H9 (cell line): ENCODE results near the gene TJP3. TPM values are rescaled to one million over a fixed set of nuclear protein-coding genes. Genes with fewer than 3 reads are reported as not detected.

Experiments
- DNase-seq: peaks from one replicate; pipeline ENCODE4 v3.0.0-alpha.2; 2017
- H2AFZ ChIP-seq: one replicate; pipeline ENCODE4 v1.6.1; 2013; ENCODE audit warnings: mild to moderate bottlenecking, low read length, control low read depth, moderate library complexity
- H2AK5ac ChIP-seq: 2 replicates; pipeline ENCODE4 v1.6.1; 2013; ENCODE audit warnings: low read length, control low read depth, mixed read lengths; ENCODE audit not compliant: insufficient read length
- H2BK120ac ChIP-seq: one replicate; pipeline ENCODE4 v1.6.1; 2013; ENCODE audit warnings: low read depth, mild to moderate bottlenecking, low read length, control low read depth, inconsistent platforms; ENCODE audit not compliant: poor library complexity, severe bottlenecking
- H2BK12ac ChIP-seq: 2 replicates; pipeline ENCODE4 v1.6.1; 2013; ENCODE audit warnings: low read length, control low read depth, mixed read lengths, low read depth; ENCODE audit not compliant: insufficient read length
- H2BK15ac ChIP-seq: 2 replicates; pipeline ENCODE4 v1.6.1; 2013; ENCODE audit warnings: low read depth, low read length, control low read depth
- H2BK20ac ChIP-seq: one replicate; pipeline ENCODE4 v1.6.1; 2013; ENCODE audit warnings: low read depth, mild to moderate bottlenecking, low read length, control low read depth, inconsistent platforms; ENCODE audit not compliant: poor library complexity, severe bottlenecking
- H2BK5ac ChIP-seq: 2 replicates; pipeline ENCODE4 v1.6.1; 2013; ENCODE audit warnings: low read length, control low read depth, mixed read lengths; ENCODE audit not compliant: insufficient read length
- H3K14ac ChIP-seq: 2 replicates; pipeline ENCODE4 v1.6.1; 2013; ENCODE audit warnings: low read length, control low read depth; ENCODE audit not compliant: insufficient read depth
- H3K18ac ChIP-seq: 2 replicates; pipeline ENCODE4 v1.6.1; 2013; ENCODE audit warnings: low read depth, mild to moderate bottlenecking, mixed read lengths, low read length, control low read depth; ENCODE audit not compliant: insufficient read length
- H3K23ac ChIP-seq: 2 replicates; pipeline ENCODE4 v1.6.1; 2013; ENCODE audit warnings: low read length, control low read depth, mixed read lengths, low read depth; ENCODE audit not compliant: insufficient read length
- H3K23me2 ChIP-seq: 2 replicates; pipeline ENCODE4 v1.6.1; 2013; ENCODE audit warnings: low read depth, mild to moderate bottlenecking, mixed read lengths, low read length, control low read depth; ENCODE audit not compliant: insufficient read length, poor library complexity, severe bottlenecking
- H3K27ac ChIP-seq: 2 replicates; pipeline ENCODE4 v1.5.1; 2013; ENCODE audit warnings: low read length, control low read depth, mixed read lengths, low read depth; ENCODE audit not compliant: insufficient read length
- H3K27me3 ChIP-seq: 2 replicates; pipeline ENCODE4 v1.6.1; 2013; ENCODE audit warnings: low read length, control low read depth, inconsistent platforms; ENCODE audit not compliant: insufficient read depth
- H3K4ac ChIP-seq: 2 replicates; pipeline ENCODE4 v1.6.1; 2013; ENCODE audit warnings: low read depth, mild to moderate bottlenecking, control low read depth, inconsistent platforms, low read length, moderate library complexity
- H3K4me1 ChIP-seq: 2 replicates; pipeline ENCODE4 v1.6.1; 2013; ENCODE audit warnings: low read length, control low read depth, inconsistent platforms; ENCODE audit not compliant: insufficient read depth
- H3K4me2 ChIP-seq: 2 replicates; pipeline ENCODE4 v1.6.1; 2013; ENCODE audit warnings: low read length, control low read depth, mixed read lengths; ENCODE audit not compliant: insufficient read length, insufficient read depth
- H3K56ac ChIP-seq: 2 replicates; pipeline ENCODE4 v1.6.1; 2013; ENCODE audit warnings: low read depth, mild to moderate bottlenecking, mixed read lengths, low read length, control low read depth; ENCODE audit not compliant: insufficient read length
- H3K79me1 ChIP-seq: 2 replicates; pipeline ENCODE4 v1.6.1; 2013; ENCODE audit warnings: low read depth, mild to moderate bottlenecking, moderate library complexity, low read length, control low read depth, inconsistent platforms; ENCODE audit not compliant: insufficient read depth, poor library complexity, severe bottlenecking
- H3K79me2 ChIP-seq: 2 replicates; pipeline ENCODE4 v1.6.1; 2013; ENCODE audit warnings: low read length, control low read depth, inconsistent platforms; ENCODE audit not compliant: insufficient read depth
- H3K9ac ChIP-seq: 2 replicates; pipeline ENCODE4 v1.6.1; 2013; ENCODE audit warnings: low read length, control low read depth, mixed read lengths; ENCODE audit not compliant: insufficient read length; ENCODE audit errors: extremely low read depth
- H3K9me3 ChIP-seq: one replicate; pipeline ENCODE4 v1.6.1; 2013; ENCODE audit warnings: low read depth, low read length, inconsistent platforms; ENCODE audit not compliant: control insufficient read depth
- H3T11ph ChIP-seq: one replicate; pipeline ENCODE4 v1.6.1; 2013; ENCODE audit warnings: mild to moderate bottlenecking, low read length, control low read depth, inconsistent platforms
- H4K20me1 ChIP-seq: one replicate; pipeline ENCODE4 v1.6.1; 2013; ENCODE audit not compliant: control insufficient read depth, insufficient read length, insufficient read depth
- H4K5ac ChIP-seq: 2 replicates; pipeline ENCODE4 v1.6.1; 2013; ENCODE audit warnings: low read depth, mild to moderate bottlenecking, mixed read lengths, low read length, control low read depth; ENCODE audit not compliant: insufficient read length
- H4K8ac ChIP-seq: replicated peaks from 2 replicates; pipeline ENCODE4 v1.6.1; 2013; ENCODE audit warnings: low read length, control low read depth, mixed read lengths, low read depth; ENCODE audit not compliant: insufficient read length
- H4K91ac ChIP-seq: 2 replicates; pipeline ENCODE4 v1.6.1; 2013; ENCODE audit warnings: low read depth, mild to moderate bottlenecking, moderate library complexity, mixed read lengths, low read length, control low read depth; ENCODE audit not compliant: insufficient read length
- H3K27ac Mint-ChIP-seq, 3 experiments: 2 replicates in 2 of 3; 3 replicates in 1 of 3; pipeline ENCODE4 v1.8.0; 2020 to 2021; ENCODE audit warnings: mixed read lengths in 3 of 3, mild to moderate bottlenecking in 1 of 3, moderate library complexity in 1 of 3
- H3K27me3 Mint-ChIP-seq: 2 replicates; pipeline ENCODE4 v1.8.0; 2021; ENCODE audit warnings: low read depth, mild to moderate bottlenecking, moderate library complexity, mixed read lengths
- H3K36me3 Mint-ChIP-seq, 3 experiments: 2 replicates in 2 of 3; 3 replicates in 1 of 3; pipeline ENCODE4 v1.8.0; 2020 to 2021; ENCODE audit warnings: low read depth in 3 of 3, mixed read lengths in 3 of 3; ENCODE audit not compliant: insufficient read depth in 1 of 3
- H3K4me1 Mint-ChIP-seq, 2 experiments: 2 replicates each; pipeline ENCODE4 v1.8.0; 2020; ENCODE audit warnings: mixed read lengths in 2 of 2
- H3K4me3 Mint-ChIP-seq, 2 experiments: 2 replicates in 1 of 2; 3 replicates in 1 of 2; pipeline ENCODE4 v1.8.0; 2020 to 2021; ENCODE audit warnings: mild to moderate bottlenecking in 2 of 2, mixed read lengths in 2 of 2, moderate library complexity in 1 of 2
- H3K9me3 Mint-ChIP-seq, 2 experiments: 2 replicates in 1 of 2; 3 replicates in 1 of 2; pipeline ENCODE4 v1.8.0; 2020; ENCODE audit warnings: mild to moderate bottlenecking in 2 of 2, mixed read lengths in 2 of 2, moderate library complexity in 1 of 2
- whole genome bisulfite sequencing: extraction: QIAGEN DNeasy Blood & Tissue Kit; methylation state at CpG from one replicate; pipeline ENCODE4 v1.1.7; 2013; ENCODE audit warnings: missing lambda C conversion rate, low lambda C conversion rate, mixed read lengths; ENCODE audit not compliant: insufficient read length; ENCODE audit errors: extremely low coverage; 5-methylcytosine and 5-hydroxymethylcytosine counted together
- total RNA-seq: library from RNA; stranded (reverse); gene quantifications from 2 replicates; pipeline ENCODE4 v1.2.1, GENCODE V29; 2021
- TF ChIP-seq, protein P1 (sequence below): fragments of 200-600 bp; sonication (generic); conservative IDR thresholded peaks from 3 replicates; pipeline ENCODE4 v1.8.0; 2021; ENCODE audit warnings: antibody characterized with exemption, mild to moderate bottlenecking

The TJP3 gene
- total RNA-seq, 1 experiment from 2014 or later, result 27.3 TPM

DNA sequence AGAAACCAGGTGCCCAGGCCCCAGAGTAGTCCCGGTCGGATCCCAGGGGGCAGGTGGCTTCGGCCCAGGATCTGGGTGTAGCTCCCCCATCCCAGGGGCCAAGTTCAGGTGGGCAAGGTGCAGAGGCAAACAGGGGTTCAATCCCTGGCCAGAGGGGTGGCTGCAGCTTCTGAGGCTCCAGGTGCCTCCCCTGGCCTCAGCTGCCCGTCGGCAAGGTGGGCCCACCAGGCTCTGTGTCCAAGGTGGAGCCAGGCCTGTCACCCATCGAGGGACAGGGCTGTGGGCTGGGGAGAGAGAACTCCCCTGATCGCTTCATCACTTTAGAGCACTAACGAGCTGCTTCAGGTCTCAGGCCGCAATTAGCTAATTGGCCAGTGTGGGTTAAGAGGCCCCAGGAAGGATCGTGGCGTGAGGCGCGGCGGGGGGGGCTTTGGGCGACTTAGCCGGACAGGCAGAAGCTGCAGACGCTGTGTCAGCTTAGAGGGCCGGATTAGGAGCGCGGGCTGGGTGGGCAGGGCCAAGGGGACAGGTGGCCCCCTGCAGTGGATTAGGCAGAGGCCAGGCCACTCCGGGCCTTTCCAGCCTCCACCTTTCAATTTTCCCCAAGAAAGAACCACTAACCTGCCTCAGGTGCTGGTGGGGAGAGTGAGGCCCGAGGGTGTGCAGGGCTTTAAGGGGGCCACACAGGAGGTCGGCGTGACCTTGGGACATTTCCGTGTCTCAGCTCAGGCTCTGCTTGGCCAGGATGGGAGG, 66.6 kb downstream of the TJP3 start:
- Histone ChIP-seq H3K27me3 (no peaks in the 10 kb centered on the region), H2BK20ac (no peak overlapping the region), H3K56ac (no peak overlapping the region), H3K27ac (no peak overlapping the region), H3K4ac (no peak overlapping the region), H3K9me3 (no peaks in the 10 kb centered on the region), H3K18ac (no peak overlapping the region), H4K8ac (no peak overlapping the region), H3K4me2 (no peak overlapping the region), H2BK15ac (no peak overlapping the region), H3K9ac (no peak overlapping the region), H3K23ac (no peak overlapping the region), H3T11ph (no peak overlapping the region), H3K14ac (no peak overlapping the region), H2BK5ac (no peak overlapping the region), H2BK12ac (no peak overlapping the region), H2BK120ac (no peak overlapping the region), H4K5ac (no peak overlapping the region), H4K20me1 (no peaks in the 10 kb centered on the region), H3K79me2 (no peaks in the 10 kb centered on the region), H3K4me1 (no peaks in the 10 kb centered on the region), H3K79me1 (no peaks in the 10 kb centered on the region), H2AFZ (no peak overlapping the region), H4K91ac (no peak overlapping the region), H3K23me2 (no peaks in the 10 kb centered on the region), H2AK5ac (no peak overlapping the region)
- H3K4me3 Mint-ChIP-seq, result no peak overlapping the region
- DNase-seq, result peak; percentile 22
- H3K27me3 Mint-ChIP-seq, result no peaks in the 10 kb centered on the region; the same call in 1 of the 2 replicates
- TF ChIP-seq, protein P1, sequence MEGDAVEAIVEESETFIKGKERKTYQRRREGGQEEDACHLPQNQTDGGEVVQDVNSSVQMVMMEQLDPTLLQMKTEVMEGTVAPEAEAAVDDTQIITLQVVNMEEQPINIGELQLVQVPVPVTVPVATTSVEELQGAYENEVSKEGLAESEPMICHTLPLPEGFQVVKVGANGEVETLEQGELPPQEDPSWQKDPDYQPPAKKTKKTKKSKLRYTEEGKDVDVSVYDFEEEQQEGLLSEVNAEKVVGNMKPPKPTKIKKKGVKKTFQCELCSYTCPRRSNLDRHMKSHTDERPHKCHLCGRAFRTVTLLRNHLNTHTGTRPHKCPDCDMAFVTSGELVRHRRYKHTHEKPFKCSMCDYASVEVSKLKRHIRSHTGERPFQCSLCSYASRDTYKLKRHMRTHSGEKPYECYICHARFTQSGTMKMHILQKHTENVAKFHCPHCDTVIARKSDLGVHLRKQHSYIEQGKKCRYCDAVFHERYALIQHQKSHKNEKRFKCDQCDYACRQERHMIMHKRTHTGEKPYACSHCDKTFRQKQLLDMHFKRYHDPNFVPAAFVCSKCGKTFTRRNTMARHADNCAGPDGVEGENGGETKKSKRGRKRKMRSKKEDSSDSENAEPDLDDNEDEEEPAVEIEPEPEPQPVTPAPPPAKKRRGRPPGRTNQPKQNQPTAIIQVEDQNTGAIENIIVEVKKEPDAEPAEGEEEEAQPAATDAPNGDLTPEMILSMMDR, result no peak
- no CpG with 5 or more reads among the region's 25 CpGs for WGBS
- H3K9me3 Mint-ChIP-seq, result no peaks in the 10 kb centered on the region
- peaks cover 7 to 18% of the 10 kb centered on the region in 2 experiments for H3K4me1 Mint-ChIP-seq
- no peak overlapping the region for H3K27ac Mint-ChIP-seq
- H3K36me3 Mint-ChIP-seq, result no peaks in the 10 kb centered on the region; a peak in 2 of 7 replicates
